ENCODE results near the gene SPATA9.

GRCh38 chr5:95707055-95707454, 24.3 kb upstream of the SPATA9 start:
- TF ChIP-seq CTCF (conservative IDR thresholded peaks at IDR 0.05; ENCODE audit: low read length): no peak
- TF ChIP-seq EZH2phosphoT487 (IDR thresholded peaks at IDR 0.05; ENCODE audit: borderline replicate concordance, low read depth, low read length): no peak
